HCT116 (cell line): ENCODE results near the gene TMEM156. TPM values are rescaled to one million over a fixed set of nuclear protein-coding genes. Genes with fewer than 3 reads are reported as not detected.

ENCODE experiments used
- ATAC-seq: fragments of 200-7000 bp; cut with Tn5 transposase; 2 replicates; pipeline ENCODE4 v1.9.1; 2020; ENCODE audit warnings: mild to moderate bottlenecking, moderate library complexity
- BruUV-seq: library from RNA; stranded (reverse); fragments of 400-500 nt; replicated peaks from 2 replicates; lab custom pipeline; 2021; lab: Mats Ljungman, UMichigan
- CTCF ChIA-PET: fragments of 300-600 bp; sonication (Branson Sonifier 250); formaldehyde crosslinking; loops from one replicate; lab custom pipeline; 2021; ENCODE audit warnings: antibody characterized with exemption; lab: Charles Lee
- POLR2A ChIA-PET: fragments of 300-600, 350-600 bp; sonication (Branson Sonifier 250); formaldehyde crosslinking; loops from one replicate; lab custom pipeline; 2021; ENCODE audit warnings: antibody characterized with exemption; lab: Charles Lee
- RAD21 ChIA-PET, 2 experiments: fragments of 300-600 bp; sonication (Branson Sonifier 250); formaldehyde crosslinking; loops; one replicate each; lab custom pipeline; 2023; ENCODE audit warnings: low total read pairs in 2 of 2; ENCODE audit not compliant: uncharacterized antibody in 2 of 2, unreplicated experiment in 2 of 2, low non-redundant PET in 1 of 2; lab: Charles Lee
- DNase-seq: peaks from one replicate; pipeline ENCODE4 v3.0.0-alpha.2; 2010; ENCODE audit warnings: low read depth, low spot score
- H2AFZ ChIP-seq: fragments of 200-600 bp; shearing (Covaris generic), sonication (generic); 2 replicates; pipeline ENCODE4 v1.6.1; 2017; ENCODE audit warnings: low read depth, mixed run types, mixed read lengths, antibody characterized with exemption, low read length; ENCODE audit not compliant: poor library complexity, severe bottlenecking
- H3K27ac ChIP-seq: 2 replicates; pipeline ENCODE4 v1.5.1; 2012; ENCODE audit warnings: low read depth, low read length
- H3K27me3 ChIP-seq: fragments of 200-600 bp; sonication (generic); 2 replicates; pipeline ENCODE4 v1.6.1; 2016; ENCODE audit warnings: mixed run types, low read length, mixed read lengths; ENCODE audit not compliant: insufficient read depth
- H3K36me3 ChIP-seq, 2 experiments: fragments of 200-500 bp in 1 of 2; fragments of 200-600 bp in 1 of 2; sonication (Bioruptor generic) in 1 of 2; sonication (generic) in 1 of 2; 2 replicates each; pipeline versions ENCODE4 v1.5.1 to v1.6.1; 2014 to 2016; ENCODE audit warnings: low read length in 2 of 2, inconsistent platforms in 1 of 2, mixed read lengths in 1 of 2, mixed run types in 1 of 2; ENCODE audit not compliant: insufficient read depth in 2 of 2, control insufficient read depth in 1 of 2
- H3K4me1 ChIP-seq, 2 experiments: fragments of 200-600 bp in 1 of 2; sonication (generic) in 1 of 2; 2 replicates each; pipeline versions ENCODE4 v1.5.1 to v1.6.1; 2012 to 2017; ENCODE audit warnings: low read length in 2 of 2, inconsistent platforms in 1 of 2, mild to moderate bottlenecking in 1 of 2, mixed read lengths in 1 of 2, mixed run types in 1 of 2, moderate library complexity in 1 of 2; ENCODE audit not compliant: insufficient read depth in 2 of 2, control insufficient read depth in 1 of 2
- H3K4me2 ChIP-seq: fragments of 200-600 bp; sonication (generic); 2 replicates; pipeline ENCODE4 v1.6.1; 2017; ENCODE audit warnings: mixed run types, low read length, mixed read lengths
- H3K4me3 ChIP-seq, 2 experiments: fragments of 200-600 bp in 1 of 2; sonication (generic) in 1 of 2; replicated peaks in 1 of 2; 2 replicates each; pipeline ENCODE4 v1.5.1; 2011 to 2016; ENCODE audit warnings: low read length in 2 of 2, control low read depth in 1 of 2, low read depth in 1 of 2, mild to moderate bottlenecking in 1 of 2, mixed read lengths in 1 of 2, mixed run types in 1 of 2
- H3K79me2 ChIP-seq: fragments of 200-600 bp; sonication (generic); 2 replicates; pipeline ENCODE4 v1.6.1; 2017; ENCODE audit warnings: mild to moderate bottlenecking, mixed run types, low read length, moderate library complexity, mixed read lengths; ENCODE audit not compliant: insufficient read depth
- H3K9ac ChIP-seq: fragments of 200-600 bp; sonication (generic); 2 replicates; pipeline ENCODE4 v1.6.1; 2016; ENCODE audit warnings: low read length, mixed read lengths
- H3K9me2 ChIP-seq: fragments of 200-600 bp; sonication (generic), shearing (Covaris generic); 2 replicates; pipeline ENCODE4 v1.6.1; 2017; ENCODE audit warnings: mixed run types, mild to moderate bottlenecking, moderate library complexity; ENCODE audit not compliant: insufficient read depth
- H3K9me3 ChIP-seq, 2 experiments: fragments of 200-500 bp in 1 of 2; fragments of 200-600 bp in 1 of 2; sonication (Bioruptor generic) in 1 of 2; sonication (generic) in 1 of 2; 2 replicates each; pipeline ENCODE4 v1.6.1; 2014 to 2017; ENCODE audit warnings: low read length in 2 of 2, mixed read lengths in 2 of 2, inconsistent platforms in 1 of 2, low read depth in 1 of 2, mild to moderate bottlenecking in 1 of 2, mixed run types in 1 of 2, moderate library complexity in 1 of 2; ENCODE audit not compliant: control insufficient read depth in 1 of 2, insufficient read depth in 1 of 2
- H4K20me1 ChIP-seq: fragments of 200-600 bp; sonication (generic), shearing (Covaris generic); 2 replicates; pipeline ENCODE4 v1.6.1; 2017; ENCODE audit warnings: mixed run types, mild to moderate bottlenecking, moderate library complexity; ENCODE audit not compliant: insufficient read depth
- EGR1 ChIP-seq: IDR thresholded peaks from 2 replicates; pipeline ENCODE4 v1.6.1; 2012; ENCODE audit warnings: low read depth
- EZH2phosphoT487 ChIP-seq: fragments of 200-600 bp; IDR thresholded peaks from 2 replicates; pipeline ENCODE4 v1.6.1; 2018; ENCODE audit warnings: antibody characterized with exemption, borderline replicate concordance
- FOSL1 ChIP-seq: IDR thresholded peaks from 2 replicates; pipeline ENCODE4 v1.6.1; 2012; ENCODE audit warnings: low read depth
- JUND ChIP-seq: IDR thresholded peaks from 2 replicates; pipeline ENCODE4 v1.6.1; 2012
- RAD21 ChIP-seq: IDR thresholded peaks from 2 replicates; pipeline ENCODE4 v1.6.1; 2012; ENCODE audit warnings: low read depth, mild to moderate bottlenecking
- REST ChIP-seq: IDR thresholded peaks from 2 replicates; pipeline ENCODE4 v1.6.1; 2012; ENCODE audit warnings: low read depth
- SIN3A ChIP-seq: IDR thresholded peaks from 2 replicates; pipeline ENCODE4 v1.6.1; 2012; ENCODE audit warnings: low read depth
- SP1 ChIP-seq: IDR thresholded peaks from 2 replicates; pipeline ENCODE4 v1.6.1; 2012; ENCODE audit warnings: low read depth
- SRF ChIP-seq: IDR thresholded peaks from 2 replicates; pipeline ENCODE4 v1.6.1; 2012; ENCODE audit warnings: low read depth
- TCF7L2 ChIP-seq: IDR thresholded peaks from 2 replicates; pipeline ENCODE4 v1.7.0; 2011; ENCODE audit warnings: borderline replicate concordance, inconsistent platforms; ENCODE audit not compliant: insufficient read depth, insufficient read length; ENCODE audit errors: extremely low read depth
- YY1 ChIP-seq: IDR thresholded peaks from 2 replicates; pipeline ENCODE4 v1.6.1; 2011; ENCODE audit warnings: low read length, low read depth, moderate library complexity, mild to moderate bottlenecking; ENCODE audit not compliant: insufficient replicate concordance; ENCODE audit errors: extremely low read depth
- ZNF274 ChIP-seq: fragments of 200-500 bp; sonication (Bioruptor generic); IDR thresholded peaks from 2 replicates; pipeline ENCODE4 v1.6.1; 2014; ENCODE audit warnings: mild to moderate bottlenecking, low read depth, low read length, inconsistent platforms
- intact Hi-C: fragments of 100-400 bp; cut with micrococcal nuclease; formaldehyde crosslinking; loops from 2 replicates; pipeline ENCODE4 v1.10.0; 2022
- total RNA-seq: library from RNA; stranded (reverse); gene quantifications from one replicate; pipeline ENCODE4 v1.2.1, GENCODE V29; 2021; ENCODE audit not compliant: unreplicated experiment

The TMEM156 gene
- total RNA-seq, 1 experiment from 2014 or later = 0.22 TPM

GRCh38 chr4:38917481-38918025, 114.7 kb downstream of the TMEM156 start:
- no peak overlapping the region for H3K27ac ChIP-seq
- H3K4me3 ChIP-seq = no peak overlapping the region
- no peak overlapping the region for H3K9ac ChIP-seq
- RAD21 ChIA-PET = no interaction called here
- H3K36me3 ChIP-seq = peaks cover 5 to 9% of the 10 kb centered on the region in 2 experiments; a peak in 2 of 4 replicates
- no peaks in the 10 kb centered on the region for H4K20me1 ChIP-seq
- no peaks in the 10 kb centered on the region for H3K27me3 ChIP-seq
- no peaks in the 10 kb centered on the region for H3K9me2 ChIP-seq
- ATAC-seq (no peak), DNase-seq (no peak)
- H2AFZ ChIP-seq = no peak overlapping the region
- no peak for TF ChIP-seq YY1
- TF ChIP-seq TCF7L2 = no peak
- no peak for TF ChIP-seq REST
- no peak for TF ChIP-seq EZH2phosphoT487
- no peak for TF ChIP-seq JUND
- no peak for TF ChIP-seq EGR1
- no peak for TF ChIP-seq RAD21
- TF ChIP-seq SRF = no peak
- no peak for TF ChIP-seq FOSL1
- TF ChIP-seq SP1 = no peak
- TF ChIP-seq SIN3A = no peak
- no peak for TF ChIP-seq ZNF274
- CTCF ChIA-PET = no interaction called here
- intact Hi-C loops = no loop called here
- no peaks in the 10 kb centered on the region for H3K9me3 ChIP-seq
- BruUV-seq = no TSS peak
- H3K79me2 ChIP-seq = no peaks in the 10 kb centered on the region
- H3K4me1 ChIP-seq = no peaks in the 10 kb centered on the region
- POLR2A ChIA-PET = no interaction called here
- no peak overlapping the region for H3K4me2 ChIP-seq

Other genes starting within 250 kb of the TMEM156 start
- 0.30 TPM for gene TLR10, start 249.4 kb downstream of the TMEM156 start, total RNA-seq
- gene TLR1, start 227.6 kb downstream of the TMEM156 start, total RNA-seq = 1.4 TPM
- 4.8 TPM for gene TLR6, start 175.6 kb downstream of the TMEM156 start, total RNA-seq
- 35.6 TPM for gene FAM114A1, start 164.6 kb downstream of the TMEM156 start, total RNA-seq
- gene KLHL5, start 29.8 kb upstream of the TMEM156 start, total RNA-seq = 20.8 TPM
- 18.8 TPM for gene WDR19, start 150.1 kb upstream of the TMEM156 start, total RNA-seq